NCI-H1417 treated with DMSO at 0.1 percent for 48 hours (cell line): Measurements from ENCODE around the gene MAP3K12.
A peak's percentile ranks its signal among the peaks of the same experiment; 100 is the strongest.

Experiments used
- DNase-seq: peaks from one replicate; lab custom pipeline; 2025; lab: John Stamatoyannopoulos, UW

The MAP3K12 gene

GRCh38 chr12:53507603-53507885 lies 8.3 kb upstream of the MAP3K12 start:
- no peak for DNase-seq

DNA sequence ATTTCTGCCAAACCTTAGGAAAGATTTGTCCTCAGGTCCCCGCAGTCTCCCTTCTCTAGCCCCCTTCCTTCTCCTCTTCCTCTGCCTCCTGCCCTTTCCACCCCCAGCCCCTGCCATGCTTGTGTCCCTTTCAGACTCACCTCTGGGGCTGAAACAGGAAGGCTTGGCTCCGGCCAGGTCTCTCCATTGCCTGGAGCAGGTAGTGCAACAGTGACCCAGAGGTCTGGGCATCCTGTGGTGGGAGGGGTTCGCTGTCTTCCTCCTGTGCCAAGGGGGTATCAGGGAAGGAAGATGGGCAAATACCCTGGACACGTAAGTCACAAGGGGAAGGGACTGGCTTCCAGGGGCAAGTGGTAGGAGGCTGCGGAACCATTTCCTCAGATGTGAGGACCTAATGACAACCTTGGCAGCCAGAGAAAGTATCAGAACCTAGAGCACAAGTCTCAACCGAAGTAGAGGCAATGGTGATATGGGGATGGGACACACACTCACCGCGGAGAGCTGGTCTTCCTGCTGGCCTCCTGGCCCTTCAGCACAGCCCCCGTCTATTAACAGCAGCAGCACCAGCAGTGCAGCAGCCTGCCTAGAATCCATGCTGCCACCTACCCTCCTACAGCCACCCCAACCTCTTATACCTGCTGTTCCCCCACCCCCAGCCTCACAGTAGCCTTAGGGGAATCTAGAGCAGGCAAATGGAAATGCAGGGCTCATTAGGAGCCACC lies 7.8 kb upstream of the MAP3K12 start, which contains the start of gene NPFF:
Gene NPFF (minus strand): TSS at position 604 of the 722 bp plus-strand sequence. CDS start 10 bp downstream, at position 594.
- DNase-seq, result no peak

- DNase-seq, result no peak
Observed at GRCh38 chr12:53506450-53506785, 7.2 kb upstream of the MAP3K12 start.

DNA sequence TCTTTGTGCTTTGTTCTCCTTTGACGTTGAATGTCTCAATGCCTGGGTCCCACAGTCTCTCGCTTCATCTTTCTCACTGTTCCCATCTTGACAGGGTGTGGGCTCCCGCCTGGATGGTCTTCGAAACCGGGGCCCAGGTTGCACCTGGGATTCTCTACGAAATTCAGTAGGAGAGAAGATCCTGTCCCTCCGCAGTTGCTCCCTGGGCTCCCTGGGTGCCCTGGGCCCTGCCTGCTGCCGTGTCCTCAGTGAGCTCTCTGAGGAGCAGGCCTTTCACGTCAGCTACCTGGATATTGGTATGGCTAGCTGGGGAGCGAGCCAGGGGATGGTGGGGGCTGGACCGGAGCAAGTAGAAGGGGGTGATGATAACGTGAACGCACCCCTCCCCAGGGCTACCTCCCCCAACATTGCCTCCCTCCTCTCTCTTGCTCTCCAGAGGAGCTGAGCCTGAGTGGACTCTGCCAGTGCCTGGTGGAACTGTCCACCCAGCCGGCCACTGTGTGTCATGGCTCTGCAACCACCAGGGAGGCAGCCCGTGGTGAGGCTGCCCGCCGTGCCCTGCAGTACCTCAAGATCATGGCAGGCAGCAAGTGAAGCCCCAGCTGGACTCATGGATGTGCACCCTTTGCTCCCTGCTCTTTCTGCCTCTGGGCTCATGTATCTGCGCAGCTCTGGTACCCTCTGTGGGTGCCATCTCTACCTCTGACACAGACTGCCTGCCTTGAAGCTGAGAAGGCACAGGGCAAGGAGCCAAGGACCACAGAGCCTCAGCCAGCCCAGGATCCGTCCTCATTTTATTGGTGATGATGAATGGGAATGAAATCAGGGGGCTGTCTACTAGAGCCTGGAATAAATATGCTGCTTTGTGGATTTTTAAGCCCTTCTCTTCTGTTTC lies 6.5 kb upstream of the MAP3K12 start:
- no peak for DNase-seq

DNA sequence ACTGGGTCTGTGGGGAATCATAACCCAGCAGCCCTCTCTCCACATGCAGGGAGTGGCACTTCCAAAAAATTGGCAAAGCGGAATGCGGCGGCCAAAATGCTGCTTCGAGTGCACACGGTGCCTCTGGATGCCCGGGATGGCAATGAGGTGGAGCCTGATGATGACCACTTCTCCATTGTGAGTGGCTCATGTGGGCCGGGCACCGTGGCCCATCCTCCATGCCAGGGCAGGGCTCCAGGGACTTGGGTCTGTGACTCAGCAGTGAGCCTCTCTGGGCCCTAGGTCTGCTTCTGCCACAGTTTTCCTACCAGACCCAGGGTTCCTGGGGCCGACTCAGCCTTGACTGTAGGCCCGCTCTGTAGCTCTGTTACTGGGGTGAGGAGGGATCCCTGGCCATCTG lies 5.8 kb upstream of the MAP3K12 start:
- DNase-seq, result no peak

DNA sequence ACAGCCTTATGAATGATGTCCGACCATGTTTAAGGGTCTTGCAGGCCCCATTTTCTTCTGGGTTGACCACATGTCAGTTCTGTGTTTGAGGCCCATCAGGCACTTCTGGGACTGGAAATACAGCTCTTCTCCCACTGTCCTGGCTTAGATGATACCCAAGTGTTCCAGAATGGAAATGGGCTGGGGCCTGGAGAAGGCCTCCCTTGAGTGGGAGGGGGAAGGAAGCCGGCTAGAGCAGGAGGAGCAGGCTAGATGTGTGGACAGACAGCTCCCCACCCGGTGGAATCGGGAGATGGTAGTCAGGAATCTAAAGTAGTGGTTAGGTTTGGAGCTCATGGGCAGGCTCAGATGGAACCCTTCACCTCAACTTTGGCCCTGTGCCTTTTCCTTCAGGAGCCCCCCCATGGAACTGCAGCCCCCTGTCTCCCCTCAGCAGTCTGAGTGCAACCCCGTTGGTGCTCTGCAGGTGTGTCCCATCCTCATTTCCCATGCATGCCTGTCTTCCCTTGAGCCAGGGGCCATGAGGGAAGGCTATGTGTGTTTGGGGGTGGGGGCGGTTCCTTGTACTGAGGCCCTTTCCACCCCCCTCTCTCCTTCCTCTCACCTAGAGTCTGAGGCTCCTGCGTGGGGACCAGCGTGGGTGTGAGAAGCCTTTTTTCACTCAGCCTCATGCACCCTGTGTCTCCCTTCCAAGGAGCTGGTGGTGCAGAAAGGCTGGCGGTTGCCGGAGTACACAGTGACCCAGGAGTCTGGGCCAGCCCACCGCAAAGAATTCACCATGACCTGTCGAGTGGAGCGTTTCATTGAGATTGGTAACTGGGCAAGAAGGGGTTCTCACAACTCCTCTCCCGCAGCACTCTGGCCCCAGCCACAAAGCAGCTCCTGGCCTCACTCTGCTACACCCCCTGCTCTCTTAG lies 5.0 kb upstream of the MAP3K12 start:
- DNase-seq, result no peak

DNA sequence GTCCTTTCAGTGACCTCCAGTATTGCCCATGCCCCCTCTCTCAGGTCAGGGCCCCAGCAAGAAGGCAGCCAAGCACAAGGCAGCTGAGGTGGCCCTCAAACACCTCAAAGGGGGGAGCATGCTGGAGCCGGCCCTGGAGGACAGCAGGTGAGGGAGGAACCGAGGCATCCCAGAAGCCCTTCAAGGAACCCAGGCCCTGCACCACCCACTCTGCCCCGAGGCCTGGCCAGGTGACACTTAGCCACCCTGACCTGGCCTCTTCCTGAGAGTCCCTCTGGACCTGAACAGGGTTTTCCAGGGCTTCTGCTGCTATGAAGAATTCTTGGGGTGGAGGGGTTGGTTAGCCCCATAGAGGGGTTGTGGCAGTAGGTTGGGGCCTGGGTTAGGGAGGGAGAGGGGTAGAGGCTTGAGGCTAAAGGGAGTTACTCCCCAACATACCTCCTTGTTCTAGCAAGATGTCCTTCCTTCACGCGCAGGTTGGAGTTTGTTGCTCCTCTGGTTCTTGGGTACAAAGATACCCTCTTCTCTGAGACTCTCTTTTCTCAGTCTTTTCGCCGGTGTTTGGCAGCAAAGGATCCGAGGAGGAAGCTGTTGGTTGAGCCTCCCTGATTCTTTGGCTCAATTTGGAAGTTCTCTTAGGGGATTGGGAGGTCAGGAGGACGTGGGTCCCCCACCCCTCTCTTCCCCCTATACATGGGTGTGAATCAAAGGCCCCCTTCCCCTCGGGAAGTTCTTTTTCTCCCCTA lies 3.9 kb upstream of the MAP3K12 start:
- no peak for DNase-seq

DNA sequence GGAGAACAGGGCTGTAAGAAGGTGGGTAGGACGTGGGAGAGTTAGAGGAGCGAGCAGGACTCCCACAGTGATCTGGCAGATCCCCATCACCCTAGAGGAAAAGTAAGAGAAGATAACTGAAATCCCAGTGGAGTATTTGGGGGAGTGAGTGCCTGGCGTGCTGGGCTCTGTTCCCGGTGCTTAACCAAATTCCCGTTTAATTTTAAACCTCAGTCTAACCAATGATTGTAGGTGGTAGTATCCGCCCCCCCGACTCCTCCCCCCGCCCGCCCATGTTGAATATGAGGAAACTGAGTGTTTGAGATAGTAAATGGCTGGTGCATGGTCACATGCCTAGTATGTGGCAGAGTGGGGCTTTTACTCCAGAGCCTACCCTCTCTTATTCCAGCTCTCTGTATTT lies 3.1 kb upstream of the MAP3K12 start:
- no peak for DNase-seq

GRCh38 chr12:53501615-53502181 lies 2.4 kb upstream of the MAP3K12 start:
- DNase-seq, result no peak

DNA sequence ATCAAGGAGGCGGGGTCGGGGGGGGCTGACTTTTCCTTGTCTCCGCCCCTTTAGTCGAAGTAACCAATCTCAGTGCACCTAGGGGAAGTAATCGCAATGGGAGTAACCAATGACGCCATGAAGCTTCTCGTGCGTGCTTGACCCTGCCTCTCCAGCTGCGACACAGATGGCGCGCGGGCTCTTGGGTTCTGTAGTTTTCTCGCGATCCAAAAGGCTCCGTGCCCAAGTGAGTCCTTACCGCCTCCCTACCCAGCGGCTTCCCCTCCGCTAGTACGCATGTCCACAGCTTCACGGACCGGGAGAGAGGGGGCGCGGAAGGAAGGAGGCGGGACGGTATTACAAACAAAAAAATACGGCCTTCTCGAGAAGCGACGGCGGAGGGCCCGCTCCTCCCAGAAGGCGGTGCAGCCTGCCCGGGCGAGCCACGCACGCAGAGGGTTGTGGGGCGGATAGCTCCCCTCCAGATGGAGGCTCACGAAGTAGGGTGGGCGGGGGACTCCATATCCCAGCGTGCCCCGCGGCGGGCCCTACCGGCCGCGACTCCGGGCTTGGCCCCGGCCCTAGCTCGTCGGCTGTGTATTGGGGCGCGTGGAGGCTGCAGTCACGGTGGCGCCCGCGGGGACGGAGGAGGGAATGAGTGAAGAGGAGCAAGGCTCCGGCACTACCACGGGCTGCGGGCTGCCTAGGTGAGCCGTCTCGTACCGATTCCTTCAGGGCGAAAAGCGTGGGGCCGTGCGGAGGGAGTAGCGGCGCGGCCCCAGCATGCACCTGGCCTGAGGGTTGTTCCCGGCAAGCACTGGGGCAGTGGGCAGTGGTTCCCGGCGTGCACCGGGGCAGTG lies 1.7 kb upstream of the MAP3K12 start, which contains the start of gene TARBP2:
Gene TARBP2 (plus strand): TSS at position 508 of the 839 bp plus-strand sequence. CDS start 126 bp downstream, at position 634.
- DNase-seq, result peak; percentile 100

DNA sequence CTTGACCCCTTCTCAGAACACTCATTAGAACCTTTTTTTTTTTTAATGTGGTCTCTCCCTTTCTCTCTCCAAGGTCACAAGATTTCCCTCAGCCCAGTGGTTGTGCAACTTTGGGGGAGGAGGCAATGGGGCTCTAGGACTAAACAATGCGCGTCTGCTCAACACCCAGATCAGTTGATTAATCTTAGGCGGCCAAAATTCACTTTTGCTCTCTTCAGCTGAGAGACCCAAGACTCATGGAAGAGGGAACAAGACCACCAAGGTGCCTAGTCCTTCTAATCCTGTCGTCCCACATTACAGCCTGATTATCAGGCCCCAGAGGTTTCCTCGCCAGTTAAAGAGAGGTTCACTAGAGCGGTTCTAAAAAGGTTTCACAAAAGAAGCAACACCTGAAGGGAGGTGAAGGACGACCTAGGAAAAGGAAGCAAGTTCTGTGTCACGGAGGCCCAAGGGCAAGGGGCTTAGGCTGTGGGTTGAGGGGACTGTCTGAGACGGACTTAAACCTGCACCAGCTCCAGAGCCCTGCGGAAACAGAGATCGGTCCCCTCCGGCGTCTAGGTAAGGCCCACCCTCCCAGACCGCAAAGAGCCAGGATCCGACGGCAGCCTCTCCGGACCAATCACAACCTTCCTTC lies 1.0 kb upstream of the MAP3K12 start:
- no peak for DNase-seq

- no peak for DNase-seq
Observed at GRCh38 chr12:53498235-53498630, 1.0 kb downstream of the MAP3K12 start.

DNA sequence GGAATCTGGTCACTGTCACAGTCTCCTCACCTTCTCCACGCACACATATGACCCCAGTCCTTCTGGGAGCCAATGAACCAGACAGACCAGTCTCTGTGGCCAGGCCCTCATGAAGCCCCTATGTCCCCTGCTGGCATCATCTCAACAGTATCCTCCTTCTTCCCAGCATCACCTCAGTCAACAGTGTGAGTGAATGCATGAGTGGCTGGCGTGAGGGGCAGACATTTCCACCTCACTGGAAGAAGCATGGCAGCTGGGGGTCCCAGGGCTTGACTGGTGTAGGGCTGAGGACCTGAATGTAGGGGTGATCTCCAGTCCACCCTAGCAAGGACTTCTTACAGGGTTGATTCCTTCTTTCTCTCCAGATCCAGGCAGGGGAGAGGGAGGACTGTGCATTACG lies 1.8 kb downstream of the MAP3K12 start:
- DNase-seq, result no peak

DNA sequence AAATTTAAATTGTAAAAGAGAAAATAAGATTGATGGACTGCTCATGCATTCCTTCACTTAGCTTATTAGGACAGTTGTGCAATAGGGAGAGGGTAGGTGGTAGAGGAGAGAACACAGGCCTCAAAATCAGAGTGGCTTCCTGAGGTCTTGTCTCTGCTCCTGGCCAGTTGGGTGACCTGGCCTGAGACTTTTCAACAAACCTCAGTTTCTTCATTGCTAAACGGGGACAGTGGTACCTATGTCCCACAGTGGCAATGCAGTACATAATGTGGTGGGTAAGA lies 2.6 kb downstream of the MAP3K12 start:
- no peak for DNase-seq

GRCh38 chr12:53495903-53496751 lies 3.1 kb downstream of the MAP3K12 start:
- no peak for DNase-seq

GRCh38 chr12:53493610-53494391 lies 5.5 kb downstream of the MAP3K12 start:
- no peak for DNase-seq

GRCh38 chr12:53492830-53493609 lies 6.2 kb downstream of the MAP3K12 start:
- DNase-seq, result peak; percentile 39

- no peak for DNase-seq
Observed at GRCh38 chr12:53492188-53492587, 7.1 kb downstream of the MAP3K12 start.
